HG03354 (cell line): ENCODE results near the gene FUNDC2.
A peak's percentile ranks its signal among the peaks of the same experiment; 100 is the strongest.
"Not testable (repeated sequence)": the region's sequence is repeated elsewhere in the genome, so short reads cannot be mapped to it uniquely, and the experiment has no call there.

Experiments used
- ATAC-seq: cut with Tn5 transposase; IDR thresholded peaks from one replicate; pipeline ENCODE4 v1.9.1; 2021; ENCODE audit warnings: mild to moderate bottlenecking; ENCODE audit not compliant: unreplicated experiment, poor library complexity, severe bottlenecking

Gene FUNDC2

DNA sequence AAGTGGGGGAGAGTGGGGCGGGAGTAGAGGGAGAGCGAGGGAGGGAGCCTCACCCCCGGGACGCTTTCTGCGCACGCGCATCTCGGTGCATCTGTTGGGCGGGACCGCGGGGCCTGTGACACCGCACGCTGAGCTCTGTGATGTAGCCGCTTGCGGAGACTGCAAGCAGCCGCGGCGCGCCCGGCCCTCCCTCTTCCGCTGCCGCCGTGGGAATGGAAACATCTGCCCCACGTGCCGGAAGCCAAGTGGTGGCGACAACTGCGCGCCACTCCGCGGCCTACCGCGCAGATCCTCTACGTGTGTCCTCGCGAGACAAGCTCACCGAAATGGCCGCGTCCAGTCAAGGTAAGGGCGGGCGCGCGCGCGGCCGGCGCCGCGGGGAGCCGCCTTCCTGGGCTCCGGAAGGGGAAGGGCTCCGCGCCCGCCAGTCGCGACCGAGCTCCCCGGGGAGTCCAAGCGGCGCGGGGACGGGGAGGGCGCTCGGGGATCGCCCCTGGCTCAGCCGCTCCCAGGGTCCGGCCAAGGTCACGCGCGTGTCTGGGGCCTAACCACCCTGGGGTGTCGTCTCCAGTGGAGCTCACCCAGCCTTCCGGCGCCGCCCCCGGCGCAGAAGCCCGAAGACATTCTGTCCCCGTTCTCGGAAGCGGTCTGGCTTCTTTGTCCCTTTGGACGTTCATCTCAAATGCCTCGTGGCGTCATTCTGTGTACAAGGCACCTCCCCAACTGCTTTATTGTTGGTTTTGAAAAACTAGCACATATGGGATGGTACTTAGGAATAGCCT, at the start of gene FUNDC2:
Gene FUNDC2, plus strand, starts transcription at position 118 of the 782 bp plus-strand sequence. Its CDS starts 95 bp downstream, at position 213.
- ATAC-seq: peak; percentile 92

DNA sequence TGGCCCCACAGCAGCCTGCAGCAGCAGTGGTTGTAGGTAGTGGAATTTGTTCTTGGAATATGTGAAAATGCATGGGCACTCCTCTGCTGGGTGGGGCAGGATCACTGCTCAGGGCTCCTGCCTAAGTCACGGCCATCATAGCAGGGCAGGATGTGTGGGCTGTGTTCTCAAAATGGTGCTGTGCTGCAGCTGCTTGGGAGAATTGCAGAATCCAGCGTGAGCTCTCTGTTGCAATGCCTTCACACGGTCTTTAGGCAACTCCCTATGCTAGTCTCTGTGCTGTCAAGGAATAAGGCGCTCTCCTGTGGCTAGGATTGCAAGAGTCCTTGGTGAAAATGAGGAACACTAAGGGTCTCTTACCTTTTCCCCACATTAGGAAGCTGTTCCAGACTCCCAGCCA, 47.0 kb upstream of the FUNDC2 start:
- ATAC-seq: no peak

GRCh38 chrX:154980330-154981115, 46.1 kb upstream of the FUNDC2 start:
- peak; percentile 99 for ATAC-seq

DNA sequence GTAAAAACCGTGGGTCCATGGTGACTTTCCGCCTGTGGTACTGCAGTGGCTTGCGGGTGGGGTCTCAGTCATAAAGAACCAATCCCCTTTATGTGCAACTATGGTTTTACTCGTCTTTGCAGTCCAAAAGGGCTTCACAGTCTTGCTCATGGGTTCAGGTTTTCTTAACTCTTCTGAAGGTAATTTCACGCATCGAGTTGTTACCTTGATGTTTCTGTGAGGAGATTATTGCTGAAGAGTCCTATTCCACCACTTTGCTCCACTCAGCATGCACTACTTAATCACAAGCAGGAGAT, 45.6 kb upstream of the FUNDC2 start:
- peak; percentile 38 for ATAC-seq

- ATAC-seq: no peak
Observed at GRCh38 chrX:154986826-154987575, 39.6 kb upstream of the FUNDC2 start.

GRCh38 chrX:154987940-154988339, 38.7 kb upstream of the FUNDC2 start:
- no peak for ATAC-seq

DNA sequence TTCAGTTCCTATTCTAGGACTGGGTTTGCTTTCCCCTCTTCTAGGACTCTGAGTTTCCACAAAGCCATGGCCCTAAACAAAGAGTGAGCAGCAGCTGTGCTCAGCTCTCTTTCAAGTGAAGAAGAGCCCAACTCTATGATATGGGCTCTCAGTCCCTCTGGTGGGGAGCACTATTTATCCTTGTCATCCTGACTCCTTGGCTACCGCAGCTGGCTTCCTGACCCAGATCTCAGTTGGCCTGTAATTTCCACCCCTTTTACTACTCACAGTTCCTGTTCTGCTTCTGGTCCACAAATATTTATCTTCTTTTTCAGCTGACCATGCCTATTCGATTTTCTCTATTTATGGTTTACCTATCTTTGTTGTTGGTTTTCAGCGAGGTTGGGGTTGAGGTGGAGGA, 37.9 kb upstream of the FUNDC2 start:
- ATAC-seq: no peak

GRCh38 chrX:154990496-154990895, 36.1 kb upstream of the FUNDC2 start:
- ATAC-seq: no peak

- ATAC-seq: no peak
Observed at GRCh38 chrX:154991039-154991438, 35.6 kb upstream of the FUNDC2 start.

DNA sequence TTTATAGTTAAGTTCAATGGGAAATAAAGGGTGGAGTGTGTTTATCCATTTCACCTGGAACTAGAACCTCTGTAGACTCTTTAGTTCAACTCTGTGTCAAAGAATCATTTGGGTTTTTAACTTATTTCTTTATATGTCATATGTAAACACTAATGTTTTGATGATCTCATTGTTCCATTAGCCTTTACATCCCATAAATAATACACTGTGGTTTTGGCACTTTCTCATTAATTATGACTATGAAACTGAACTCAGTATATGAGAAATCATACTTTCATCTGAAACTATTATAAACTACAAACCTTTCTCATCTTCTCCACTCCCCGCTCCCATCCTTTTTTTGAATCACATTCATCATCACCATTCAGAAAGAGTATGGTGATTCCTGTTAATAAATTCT, 35.2 kb upstream of the FUNDC2 start:
- ATAC-seq: no peak

DNA sequence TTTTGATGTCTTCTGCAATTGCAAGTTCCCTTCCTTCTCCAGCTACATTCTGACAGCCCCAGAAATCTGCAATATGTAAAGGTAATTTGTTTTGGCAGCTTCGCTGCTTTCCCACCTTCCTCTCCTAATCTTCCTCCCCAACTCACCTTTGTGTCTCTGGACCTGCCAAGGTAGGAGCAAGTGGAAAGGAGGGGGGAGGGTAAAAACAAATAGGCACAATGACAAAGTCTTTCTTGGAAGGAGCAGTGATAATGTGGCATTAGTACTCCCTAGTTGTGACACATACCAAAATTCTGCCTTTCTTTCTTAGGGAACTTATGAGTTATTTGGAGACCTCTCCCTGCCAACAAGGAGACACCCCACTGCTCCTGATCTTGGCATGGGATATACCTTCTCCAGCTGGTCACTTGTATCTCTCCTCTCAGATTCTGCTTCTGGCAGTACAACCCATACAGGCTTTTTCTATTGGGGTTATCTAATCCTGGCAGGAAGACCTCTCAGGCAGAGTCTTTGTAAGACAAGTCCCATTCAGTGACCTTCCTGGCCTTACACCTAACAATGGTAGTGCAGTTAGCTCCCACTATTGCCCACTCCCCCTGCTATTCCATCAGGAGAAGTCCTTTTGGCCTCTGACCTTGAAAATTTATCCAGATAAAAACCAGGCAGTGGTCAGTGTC, 28.3 kb upstream of the FUNDC2 start:
- ATAC-seq: no peak

DNA sequence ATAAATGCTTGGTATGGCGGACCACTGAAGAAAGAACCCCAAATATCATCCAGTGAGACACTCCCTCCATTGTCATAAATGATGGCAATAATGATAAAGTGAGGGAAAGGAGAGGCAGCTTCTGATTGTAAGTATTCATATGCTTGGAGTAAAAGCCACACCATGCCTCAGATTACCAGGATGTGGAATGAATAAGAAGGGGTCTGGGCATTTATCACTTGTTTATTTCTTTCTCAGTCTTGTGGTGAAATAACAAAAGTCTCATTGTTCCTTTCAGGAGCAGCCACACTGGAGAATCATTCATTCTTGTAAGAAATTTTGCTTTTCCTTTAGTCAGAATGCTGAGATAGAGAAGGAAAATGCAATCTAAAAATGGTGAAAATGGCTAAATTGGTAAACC, 25.8 kb upstream of the FUNDC2 start:
- ATAC-seq: no peak

GRCh38 chrX:155001873-155002272, 24.8 kb upstream of the FUNDC2 start:
- ATAC-seq: no peak

DNA sequence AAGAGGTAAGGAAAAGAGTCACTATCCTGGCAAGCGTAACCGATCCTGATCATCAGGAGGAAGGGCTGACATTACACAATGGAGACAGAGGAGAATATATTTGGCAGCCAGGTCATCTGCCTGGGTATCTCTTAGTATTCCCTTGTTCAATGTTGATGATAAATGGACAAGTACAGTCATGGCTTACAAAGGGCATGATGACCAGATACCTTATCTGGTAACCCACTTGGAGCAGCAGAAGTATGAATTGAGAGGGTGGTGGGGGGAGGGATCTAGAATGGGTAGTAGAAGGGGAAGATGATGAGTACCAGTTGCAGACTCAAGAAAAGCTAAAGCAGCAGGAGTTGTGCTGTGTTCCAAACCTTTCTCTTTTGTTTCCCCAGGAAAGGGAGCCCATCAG, 21.5 kb upstream of the FUNDC2 start:
- ATAC-seq: no peak

DNA sequence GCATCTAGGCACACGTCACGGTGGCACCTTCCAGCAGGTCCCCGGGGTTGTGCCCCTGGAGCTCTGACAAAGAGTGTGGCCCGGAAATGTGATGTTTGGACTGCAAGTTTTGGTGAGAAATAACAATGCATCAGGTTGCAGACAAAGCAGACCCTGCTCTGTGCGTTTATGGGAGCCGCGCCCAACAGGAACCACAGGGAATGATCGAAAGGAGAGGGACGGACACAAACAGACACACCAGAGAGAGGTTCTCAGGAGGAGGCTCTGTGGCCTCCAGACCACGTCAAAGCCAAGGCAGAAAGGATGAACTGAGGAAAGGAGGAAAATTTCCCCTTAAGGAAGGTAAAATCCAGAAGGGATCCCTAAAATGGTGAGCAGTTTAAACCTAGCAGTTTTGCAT, 20.3 kb upstream of the FUNDC2 start:
- not testable (repeated sequence) for ATAC-seq

GRCh38 chrX:155006913-155007671, 19.6 kb upstream of the FUNDC2 start:
- ATAC-seq: not testable (repeated sequence)

DNA sequence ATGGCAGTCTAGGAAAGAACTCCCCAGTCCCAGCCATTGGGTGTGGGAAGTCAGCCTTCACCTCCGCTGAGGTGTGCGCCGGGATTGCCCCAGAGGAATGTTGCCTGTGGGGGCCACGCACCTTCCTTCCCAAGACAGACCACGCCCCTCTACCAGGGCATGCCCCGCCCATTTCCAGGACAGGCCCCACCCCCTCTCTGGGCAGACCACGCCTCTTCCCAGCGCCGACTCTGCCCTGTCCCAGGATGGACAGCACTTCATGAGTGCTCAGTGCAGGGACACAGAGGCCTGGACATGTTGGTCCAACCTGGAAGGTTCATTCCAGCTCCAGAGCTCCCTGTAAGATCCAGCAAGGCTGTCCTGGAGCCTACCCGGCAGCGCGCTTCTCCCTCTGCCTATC, 18.1 kb upstream of the FUNDC2 start:
- ATAC-seq: not testable (repeated sequence)

GRCh38 chrX:155009994-155010472, 16.6 kb upstream of the FUNDC2 start:
- no peak for ATAC-seq

GRCh38 chrX:155020591-155020990, 6.1 kb upstream of the FUNDC2 start:
- ATAC-seq: no peak
